Activated CD4-positive, alpha-beta memory T cell treated with anti-CD3 and anti-CD28 coated beads, Interleukin-2, amount 10 ng/mL, durations not matched to agents 7 days and 5 days (primary cell): ENCODE results near the gene ASB8. TPM values are rescaled to one million over a fixed set of nuclear protein-coding genes. Genes with fewer than 3 reads are reported as not detected.

Experiments
- CTCF ChIA-PET: fragments of 350-600 bp; sonication (Branson Sonifier 250); formaldehyde crosslinking; loops from one replicate; lab custom pipeline; 2021; ENCODE audit warnings: antibody characterized with exemption, inconsistent platforms; lab: Charles Lee
- POLR2A ChIA-PET: fragments of 350-600 bp; sonication (Branson Sonifier 250); formaldehyde crosslinking; loops from one replicate; lab custom pipeline; 2021; ENCODE audit warnings: antibody characterized with exemption; lab: Charles Lee
- DNase-seq: peaks from one replicate; pipeline ENCODE4 v3.0.0-alpha.2; 2020
- H3K27ac Mint-ChIP-seq: one replicate; pipeline ENCODE4 v1.8.0; 2021; ENCODE audit warnings: mild to moderate bottlenecking, mixed read lengths
- H3K27me3 Mint-ChIP-seq: one replicate; pipeline ENCODE4 v1.8.0; 2021; ENCODE audit warnings: mixed read lengths
- H3K36me3 Mint-ChIP-seq: one replicate; pipeline ENCODE4 v1.8.0; 2021; ENCODE audit warnings: low read depth, mixed read lengths
- H3K4me1 Mint-ChIP-seq: one replicate; pipeline ENCODE4 v1.8.0; 2021; ENCODE audit warnings: mixed read lengths
- H3K4me3 Mint-ChIP-seq: one replicate; pipeline ENCODE4 v1.8.0; 2021; ENCODE audit warnings: mild to moderate bottlenecking, mixed read lengths
- H3K9me3 Mint-ChIP-seq: one replicate; pipeline ENCODE4 v1.8.0; 2021; ENCODE audit warnings: mixed read lengths
- total RNA-seq, 2 experiments: library from RNA; stranded (reverse); gene quantifications; one replicate each; pipeline ENCODE4 v1.2.3, GENCODE V29; 2021

Gene ASB8
- total RNA-seq, 2 experiments from 2014 or later = 43.4 to 45.6 TPM

DNA sequence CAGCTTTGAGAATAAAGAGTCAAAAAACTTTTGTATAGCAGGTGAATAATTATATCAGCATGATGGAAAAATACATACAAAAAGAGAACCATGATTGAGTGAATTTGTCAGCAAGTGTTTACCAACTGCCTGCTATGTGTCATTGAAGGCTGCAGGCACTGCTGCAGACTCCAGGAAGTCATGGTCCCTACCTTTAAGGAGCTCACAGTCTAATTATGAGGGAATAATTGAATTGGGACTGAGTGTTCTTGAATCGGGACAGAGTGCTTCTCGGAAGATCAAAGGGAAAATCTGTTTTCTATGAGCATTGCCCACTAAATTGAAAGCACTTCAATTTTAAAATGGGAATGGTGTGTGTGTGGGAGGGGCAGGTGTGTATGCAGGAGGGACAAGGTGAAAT lies 36.3 kb upstream of the ASB8 start:
- Mint-ChIP-seq H3K4me1 (peaks cover 19% of the 10 kb centered on the region), H3K27ac (no peak overlapping the region), H3K4me3 (no peak overlapping the region), H3K9me3 (no peaks in the 10 kb centered on the region), H3K27me3 (peaks cover 31% of the 10 kb centered on the region), H3K36me3 (peaks cover 3% of the 10 kb centered on the region)
- no peak for DNase-seq
- ChIA-PET CTCF (interaction anchor here (0.6 to 2.6 kb wide), 2 partner anchors 11 to 14 kb away, joined by 5 to 12 read pairs; partner anchors contain the start of gene CCDC184), POLR2A (interaction anchor here (1.3 kb wide), 1 partner anchor 88 kb away, joined by 4 read pairs; the partner anchor contains the start of gene SENP1)

- H3K9me3 Mint-ChIP-seq = no peaks in the 10 kb centered on the region
- no peak overlapping the region for H3K4me3 Mint-ChIP-seq
- H3K27ac Mint-ChIP-seq = no peak overlapping the region
- peaks cover 34% of the 10 kb centered on the region for H3K27me3 Mint-ChIP-seq
- H3K36me3 Mint-ChIP-seq = no peaks in the 10 kb centered on the region
- H3K4me1 Mint-ChIP-seq = peaks cover 19% of the 10 kb centered on the region
- CTCF ChIA-PET = interaction anchor here (2.6 kb wide), 1 partner anchor 10 kb away, joined by 12 read pairs; the partner anchor contains the start of gene CCDC184
- DNase-seq = no peak
- POLR2A ChIA-PET = interaction anchor here (1.3 kb wide), 1 partner anchor 87 kb away, joined by 4 read pairs; the partner anchor contains the start of gene SENP1
Measured at GRCh38 chr12:48192861-48193260, 35.5 kb upstream of the ASB8 start.

DNA sequence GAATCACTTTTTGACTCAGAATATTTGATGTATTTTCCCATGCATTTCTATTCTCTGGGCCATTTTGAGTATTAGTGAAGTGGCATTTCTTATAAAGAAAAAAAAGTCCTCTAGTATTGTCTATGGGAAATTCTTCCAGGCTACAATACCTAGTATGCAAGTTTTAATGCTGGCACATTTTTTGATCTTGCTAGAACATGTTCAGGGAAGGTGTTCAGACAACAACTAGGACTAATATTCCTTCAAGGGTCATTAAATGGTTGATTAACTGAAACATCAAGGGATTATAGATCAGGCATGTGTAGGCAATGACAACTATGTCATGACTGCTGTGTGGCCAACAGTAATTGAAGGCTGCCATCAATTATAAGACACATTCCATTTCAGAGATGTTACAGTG lies 33.8 kb upstream of the ASB8 start:
- Mint-ChIP-seq H3K4me3 (no peak overlapping the region), H3K36me3 (no peaks in the 10 kb centered on the region), H3K27me3 (peaks cover 43% of the 10 kb centered on the region), H3K27ac (no peak overlapping the region), H3K9me3 (no peaks in the 10 kb centered on the region), H3K4me1 (peaks cover 12% of the 10 kb centered on the region)
- DNase-seq = no peak
- ChIA-PET POLR2A (no interaction called here), CTCF (no interaction called here)

- no peak overlapping the region for H3K27ac Mint-ChIP-seq
- ChIA-PET POLR2A (no interaction called here), CTCF (interaction anchor here (0.6 to 8.1 kb wide), 8 partner anchors 11 to 460 kb away, joined by 3 to 94 read pairs (median 3); partner anchors contain the start of genes OR10AD1 and TMEM106C)
- H3K36me3 Mint-ChIP-seq = no peaks in the 10 kb centered on the region
- H3K9me3 Mint-ChIP-seq = no peaks in the 10 kb centered on the region
- H3K4me1 Mint-ChIP-seq = peaks cover 21% of the 10 kb centered on the region
- DNase-seq = peak; percentile 75
- peaks cover 51% of the 10 kb centered on the region for H3K27me3 Mint-ChIP-seq
- H3K4me3 Mint-ChIP-seq = no peak overlapping the region
Measured at GRCh38 chr12:48189331-48190125, 32.2 kb upstream of the ASB8 start.

- Mint-ChIP-seq H3K27ac (no peak overlapping the region), H3K4me1 (peaks cover 25% of the 10 kb centered on the region), H3K36me3 (no peaks in the 10 kb centered on the region), H3K27me3 (peaks cover 50% of the 10 kb centered on the region), H3K4me3 (no peak overlapping the region), H3K9me3 (no peaks in the 10 kb centered on the region)
- DNase-seq = no peak
- ChIA-PET CTCF (interaction anchor here (1.0 to 8.1 kb wide), 2 partner anchors 11 to 12 kb away, joined by 3 to 94 read pairs; partner anchors contain the start of gene OR10AD1), POLR2A (interaction anchor here (3.6 kb wide), 1 partner anchor 10 kb away, joined by 30 read pairs; no protein-coding TSS in a partner anchor)
Measured at GRCh38 chr12:48187916-48188695, 30.8 kb upstream of the ASB8 start.

GRCh38 chr12:48185181-48185919 lies 28.0 kb upstream of the ASB8 start:
- Mint-ChIP-seq H3K36me3 (no peaks in the 10 kb centered on the region), H3K27ac (no peak overlapping the region), H3K9me3 (no peaks in the 10 kb centered on the region), H3K4me1 (peaks cover 35% of the 10 kb centered on the region), H3K27me3 (peaks cover 59% of the 10 kb centered on the region), H3K4me3 (no peak overlapping the region)
- ChIA-PET CTCF (interaction anchor here (1.6 to 8.1 kb wide), 2 partner anchors 15 to 28 kb away, joined by 4 to 94 read pairs; partner anchors contain the start of genes ASB8 and OR10AD1), POLR2A (interaction anchor here (1.0 to 3.6 kb wide), 2 partner anchors 9 to 13 kb away, joined by 3 to 30 read pairs; no protein-coding TSS in a partner anchor)
- no peak for DNase-seq

GRCh38 chr12:48184549-48184922 lies 27.2 kb upstream of the ASB8 start:
- no peak for DNase-seq
- ChIA-PET POLR2A (interaction anchor here (2.5 kb wide), 1 partner anchor 14 kb away, joined by 25 read pairs; no protein-coding TSS in a partner anchor), CTCF (interaction anchor here (1.6 to 8.1 kb wide), 2 partner anchors 16 to 27 kb away, joined by 4 to 94 read pairs; partner anchors contain the start of genes ASB8 and OR10AD1)
- Mint-ChIP-seq H3K36me3 (no peaks in the 10 kb centered on the region), H3K9me3 (no peaks in the 10 kb centered on the region), H3K27me3 (peaks cover 59% of the 10 kb centered on the region), H3K4me3 (peak overlapping the region; percentile 86), H3K27ac (no peak overlapping the region), H3K4me1 (peaks cover 30% of the 10 kb centered on the region)

GRCh38 chr12:48183876-48184548 lies 26.7 kb upstream of the ASB8 start:
- no peaks in the 10 kb centered on the region for H3K9me3 Mint-ChIP-seq
- peaks cover 28% of the 10 kb centered on the region for H3K4me1 Mint-ChIP-seq
- H3K27me3 Mint-ChIP-seq = peaks cover 61% of the 10 kb centered on the region
- H3K27ac Mint-ChIP-seq = no peak overlapping the region
- H3K4me3 Mint-ChIP-seq = peak overlapping the region; percentile 86
- POLR2A ChIA-PET = interaction anchor here (1.4 to 2.5 kb wide), 2 partner anchors 10 to 14 kb away, joined by 6 to 25 read pairs; no protein-coding TSS in a partner anchor
- DNase-seq = no peak
- no peaks in the 10 kb centered on the region for H3K36me3 Mint-ChIP-seq
- CTCF ChIA-PET = interaction anchor here (1.0 to 8.1 kb wide), 7 partner anchors 9 to 441 kb away, joined by 3 to 94 read pairs (median 4); partner anchors contain the start of genes ASB8, OR10AD1 and RAPGEF3

- H3K36me3 Mint-ChIP-seq = no peaks in the 10 kb centered on the region
- H3K4me1 Mint-ChIP-seq = peaks cover 28% of the 10 kb centered on the region
- no peaks in the 10 kb centered on the region for H3K9me3 Mint-ChIP-seq
- peaks cover 62% of the 10 kb centered on the region for H3K27me3 Mint-ChIP-seq
- ChIA-PET CTCF (interaction anchor here (0.6 to 8.1 kb wide), 21 partner anchors 9 to 477 kb away, joined by 3 to 94 read pairs (median 4); partner anchors contain the start of genes ASB8, OR10AD1, RAPGEF3 and RPAP3), POLR2A (interaction anchor here (0.6 to 2.5 kb wide), 4 partner anchors 9 to 476 kb away, joined by 3 to 25 read pairs (median 12); partner anchors contain the start of gene ASB8)
- H3K27ac Mint-ChIP-seq = peak within 1 kb of the TSS; percentile 30
- peak; percentile 80 for DNase-seq
- H3K4me3 Mint-ChIP-seq = peak within 1 kb of the TSS; percentile 86
Measured at GRCh38 chr12:48183091-48183875, 26.0 kb upstream of the ASB8 start, which contains the start of gene CCDC184. TSS of gene CCDC184 (plus strand) at chr12:48183644. CDS start at chr12:48184123, 479 bp downstream.

DNA sequence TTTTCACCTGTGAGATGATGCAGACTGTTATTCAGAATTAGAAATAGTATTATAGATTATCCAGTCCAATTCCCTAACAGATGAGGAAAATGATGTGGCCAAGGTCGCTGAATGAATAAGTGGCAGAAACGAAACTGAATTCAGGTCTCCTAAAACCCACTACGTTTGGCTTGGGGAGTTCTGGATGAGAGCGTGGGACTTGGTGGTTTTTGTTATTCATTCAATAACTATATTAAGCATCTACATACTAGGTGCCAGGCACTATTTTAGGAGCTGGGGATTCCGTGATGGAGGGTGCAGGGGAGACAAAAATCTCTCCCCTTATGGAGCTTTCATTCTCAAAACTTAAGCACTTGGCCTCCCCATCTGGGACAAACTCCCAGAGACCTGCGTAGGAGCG lies 25.3 kb upstream of the ASB8 start:
- peaks cover 28% of the 10 kb centered on the region for H3K4me1 Mint-ChIP-seq
- CTCF ChIA-PET = interaction anchor here (0.6 to 8.1 kb wide), 21 partner anchors 9 to 477 kb away, joined by 3 to 94 read pairs (median 4); partner anchors contain the start of genes ASB8, OR10AD1, RAPGEF3 and RPAP3
- peak overlapping the region; percentile 30 for H3K27ac Mint-ChIP-seq

More for the DNA sequence above, 25.3 kb upstream of the ASB8 start:
- no peaks in the 10 kb centered on the region for H3K9me3 Mint-ChIP-seq
- H3K4me3 Mint-ChIP-seq = peak overlapping the region; percentile 86
- no peak for DNase-seq
- peaks cover 62% of the 10 kb centered on the region for H3K27me3 Mint-ChIP-seq
- H3K36me3 Mint-ChIP-seq = no peaks in the 10 kb centered on the region
- POLR2A ChIA-PET = interaction anchor here (0.6 to 2.5 kb wide), 4 partner anchors 9 to 475 kb away, joined by 3 to 25 read pairs (median 12); partner anchors contain the start of gene ASB8
